ENCODE results near the gene WLS. TPM values are rescaled to one million over a fixed set of nuclear protein-coding genes. Genes with fewer than 3 reads are reported as not detected.
A peak's percentile ranks its signal among the peaks of the same experiment; 100 is the strongest.

The WLS gene
- total and polyA plus RNA-seq, 2 experiments from 2014 or later = 113 to 114 TPM

DNA sequence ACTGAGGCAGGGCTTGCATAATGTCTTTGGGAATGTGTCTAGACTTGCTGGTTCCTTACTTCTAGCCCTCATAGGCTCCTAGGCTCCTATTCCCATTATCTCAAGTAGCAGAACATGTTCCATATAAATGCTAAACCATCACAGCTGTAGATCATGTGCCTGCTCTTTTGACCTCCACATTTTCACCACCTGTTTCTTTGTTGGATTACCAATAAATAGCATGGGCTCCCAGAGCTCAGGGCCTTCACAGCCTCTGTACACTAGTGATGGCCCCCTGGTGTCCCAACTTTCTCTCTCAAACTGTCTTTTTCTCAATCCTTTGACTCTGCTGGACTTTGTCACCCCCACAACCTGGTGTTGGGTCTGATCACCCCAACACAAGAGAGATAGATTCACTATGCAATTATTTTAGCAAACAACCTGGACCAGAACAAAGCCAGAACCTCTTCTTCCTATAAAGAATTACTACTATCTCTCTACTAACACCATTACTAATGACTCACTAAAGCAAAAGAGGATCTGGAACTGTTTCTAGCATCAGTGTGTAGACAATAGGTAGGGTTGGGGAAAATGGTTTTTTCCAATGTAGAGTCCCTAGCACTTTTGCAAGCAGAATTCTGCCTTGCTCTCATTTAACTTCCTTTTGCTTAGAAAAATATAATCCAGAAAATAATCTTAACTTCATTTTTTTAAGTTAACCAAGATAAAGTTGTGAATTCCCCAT lies 51.7 kb downstream of the WLS start:
- Histone ChIP-seq H3K4me3 (no peak overlapping the region), H3K36me3 (no peaks in the 10 kb centered on the region), H3K27ac (no peak overlapping the region), H3K27me3 (no peaks in the 10 kb centered on the region), H3K9me3 (ENCODE audit: low read depth) (no peaks in the 10 kb centered on the region), H3K4me1 (ENCODE audit: low read depth) (peaks cover 15% of the 10 kb centered on the region)
- DNase-seq (ENCODE audit: low read depth in 1 of 2, low spot score in 1 of 2) = no peak
- TF ChIP-seq, protein P1, sequence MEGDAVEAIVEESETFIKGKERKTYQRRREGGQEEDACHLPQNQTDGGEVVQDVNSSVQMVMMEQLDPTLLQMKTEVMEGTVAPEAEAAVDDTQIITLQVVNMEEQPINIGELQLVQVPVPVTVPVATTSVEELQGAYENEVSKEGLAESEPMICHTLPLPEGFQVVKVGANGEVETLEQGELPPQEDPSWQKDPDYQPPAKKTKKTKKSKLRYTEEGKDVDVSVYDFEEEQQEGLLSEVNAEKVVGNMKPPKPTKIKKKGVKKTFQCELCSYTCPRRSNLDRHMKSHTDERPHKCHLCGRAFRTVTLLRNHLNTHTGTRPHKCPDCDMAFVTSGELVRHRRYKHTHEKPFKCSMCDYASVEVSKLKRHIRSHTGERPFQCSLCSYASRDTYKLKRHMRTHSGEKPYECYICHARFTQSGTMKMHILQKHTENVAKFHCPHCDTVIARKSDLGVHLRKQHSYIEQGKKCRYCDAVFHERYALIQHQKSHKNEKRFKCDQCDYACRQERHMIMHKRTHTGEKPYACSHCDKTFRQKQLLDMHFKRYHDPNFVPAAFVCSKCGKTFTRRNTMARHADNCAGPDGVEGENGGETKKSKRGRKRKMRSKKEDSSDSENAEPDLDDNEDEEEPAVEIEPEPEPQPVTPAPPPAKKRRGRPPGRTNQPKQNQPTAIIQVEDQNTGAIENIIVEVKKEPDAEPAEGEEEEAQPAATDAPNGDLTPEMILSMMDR (IDR thresholded peaks at IDR 0.05; ENCODE audit: low read depth, low read length) = no peak

DNA sequence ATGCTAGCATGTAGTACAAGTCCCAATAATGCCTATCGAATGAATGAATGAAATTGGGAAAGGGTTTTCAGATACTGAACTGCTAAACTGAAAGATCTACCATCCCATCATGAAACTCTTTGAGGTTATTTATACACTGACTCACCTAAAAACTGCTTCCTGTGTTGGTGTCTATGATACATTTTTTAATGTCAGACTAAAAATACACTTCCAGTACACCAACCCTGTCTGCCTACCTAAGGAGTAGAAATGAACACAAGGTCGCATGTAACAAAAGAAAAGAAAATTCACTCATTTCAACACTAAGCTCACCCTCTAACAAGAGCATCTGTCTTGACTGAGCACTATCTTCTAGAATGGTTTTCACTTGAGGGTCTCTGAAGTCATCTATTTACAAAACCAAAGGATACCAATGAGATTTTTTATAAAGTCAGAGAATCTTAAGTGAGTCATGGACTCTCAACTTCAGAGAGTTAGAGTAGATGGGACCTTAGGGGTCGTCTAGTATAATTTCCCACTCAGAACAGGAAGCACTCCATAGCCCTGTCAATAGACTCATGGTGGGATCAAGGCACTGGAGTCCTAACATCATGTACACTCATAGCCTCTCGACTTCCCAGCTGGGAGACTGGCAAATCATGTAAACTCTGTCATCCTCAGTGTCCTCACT lies 53.4 kb downstream of the WLS start:
- peaks cover 31% of the 10 kb centered on the region for H3K4me1 ChIP-seq (ENCODE audit: low read depth)
- no peak overlapping the region for H3K27ac ChIP-seq

DNA sequence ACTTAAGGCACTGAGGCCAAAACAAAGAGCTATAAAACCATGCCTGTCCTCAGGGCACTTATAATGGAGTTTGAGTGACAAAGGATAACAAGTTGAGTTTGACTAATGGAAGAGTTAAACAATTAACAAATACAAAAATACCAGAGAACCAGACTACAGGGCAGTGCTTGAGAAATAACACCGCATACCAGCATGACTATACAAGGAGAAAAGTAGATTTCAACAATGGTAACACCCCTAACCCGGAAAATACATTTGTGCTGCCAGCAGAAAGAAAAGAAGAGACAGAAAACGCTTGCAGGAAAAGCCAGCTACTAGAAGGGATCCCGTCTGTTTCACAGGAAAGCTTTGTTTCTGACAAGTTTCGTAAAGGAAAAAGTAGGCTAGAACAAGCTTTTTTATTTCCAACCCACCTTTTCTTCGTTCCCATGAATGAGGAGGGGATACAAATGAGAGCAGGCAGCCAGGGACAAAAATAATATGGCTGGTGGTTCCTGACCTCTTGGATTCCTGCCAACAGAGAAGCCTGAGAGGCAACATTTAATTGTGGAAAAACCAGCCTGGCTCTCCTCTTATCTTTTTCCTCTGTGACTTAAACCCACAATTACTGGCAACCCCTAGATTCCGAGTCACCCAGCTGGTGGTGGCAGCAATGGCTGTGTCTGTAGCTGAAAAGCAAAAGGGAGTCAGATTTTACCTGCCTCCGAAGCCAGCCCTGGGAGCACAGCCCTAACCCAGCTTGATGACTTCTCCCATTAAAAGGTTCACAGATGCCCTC lies 56.5 kb downstream of the WLS start:
- DNase-seq (ENCODE audit: low read depth in 1 of 2, low spot score in 1 of 2) = peak; percentile 66 to 83
- no peaks in the 10 kb centered on the region for H3K36me3 ChIP-seq
- no peaks in the 10 kb centered on the region for H3K27me3 ChIP-seq
- peaks cover 41% of the 10 kb centered on the region for H3K4me1 ChIP-seq (ENCODE audit: low read depth)
- peak overlapping the region; percentile 88 for H3K27ac ChIP-seq
- TF ChIP-seq, protein P1 (IDR thresholded peaks at IDR 0.05; ENCODE audit: low read depth, low read length) = no peak
- no peak overlapping the region for H3K4me3 ChIP-seq
- H3K9me3 ChIP-seq (ENCODE audit: low read depth) = no peaks in the 10 kb centered on the region

More for the DNA sequence above, 53.4 kb downstream of the WLS start:
- no peaks in the 10 kb centered on the region for H3K27me3 ChIP-seq
- H3K4me3 ChIP-seq = no peak overlapping the region
- TF ChIP-seq, protein P1 (IDR thresholded peaks at IDR 0.05; ENCODE audit: low read depth, low read length) = no peak
- no peaks in the 10 kb centered on the region for H3K9me3 ChIP-seq (ENCODE audit: low read depth)
- peak in 1 of 2 donors; percentile 14 for DNase-seq (ENCODE audit: low read depth in 1 of 2, low spot score in 1 of 2)
- H3K36me3 ChIP-seq = no peaks in the 10 kb centered on the region

DNA sequence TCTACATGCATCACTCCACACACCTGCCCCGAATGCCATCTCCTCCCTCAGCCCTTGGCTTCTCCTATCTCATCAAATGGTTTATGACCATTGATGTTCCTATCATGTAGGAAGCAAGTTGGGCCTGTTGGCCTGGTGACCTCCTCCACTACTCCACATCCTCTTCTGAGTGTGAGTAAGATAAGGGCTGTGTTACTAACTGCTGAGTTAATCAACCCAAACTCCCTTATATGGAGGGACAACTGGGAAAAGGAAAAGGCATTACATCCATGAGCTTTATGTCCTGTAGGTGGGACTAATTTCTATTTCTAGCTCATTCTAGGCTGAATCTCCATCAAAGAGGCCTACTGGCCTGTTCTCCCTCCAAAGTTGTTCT lies 57.6 kb downstream of the WLS start:
- no peaks in the 10 kb centered on the region for H3K9me3 ChIP-seq (ENCODE audit: low read depth)
- H3K4me1 ChIP-seq (ENCODE audit: low read depth) = peaks cover 41% of the 10 kb centered on the region
- TF ChIP-seq, protein P1 (IDR thresholded peaks at IDR 0.05; ENCODE audit: low read depth, low read length) = no peak
- DNase-seq (ENCODE audit: low read depth in 1 of 2, low spot score in 1 of 2) = peak in 1 of 2 donors; percentile 58
- H3K36me3 ChIP-seq = no peaks in the 10 kb centered on the region
- H3K4me3 ChIP-seq = no peak overlapping the region
- peak overlapping the region; percentile 88 for H3K27ac ChIP-seq
- H3K27me3 ChIP-seq = no peaks in the 10 kb centered on the region

DNA sequence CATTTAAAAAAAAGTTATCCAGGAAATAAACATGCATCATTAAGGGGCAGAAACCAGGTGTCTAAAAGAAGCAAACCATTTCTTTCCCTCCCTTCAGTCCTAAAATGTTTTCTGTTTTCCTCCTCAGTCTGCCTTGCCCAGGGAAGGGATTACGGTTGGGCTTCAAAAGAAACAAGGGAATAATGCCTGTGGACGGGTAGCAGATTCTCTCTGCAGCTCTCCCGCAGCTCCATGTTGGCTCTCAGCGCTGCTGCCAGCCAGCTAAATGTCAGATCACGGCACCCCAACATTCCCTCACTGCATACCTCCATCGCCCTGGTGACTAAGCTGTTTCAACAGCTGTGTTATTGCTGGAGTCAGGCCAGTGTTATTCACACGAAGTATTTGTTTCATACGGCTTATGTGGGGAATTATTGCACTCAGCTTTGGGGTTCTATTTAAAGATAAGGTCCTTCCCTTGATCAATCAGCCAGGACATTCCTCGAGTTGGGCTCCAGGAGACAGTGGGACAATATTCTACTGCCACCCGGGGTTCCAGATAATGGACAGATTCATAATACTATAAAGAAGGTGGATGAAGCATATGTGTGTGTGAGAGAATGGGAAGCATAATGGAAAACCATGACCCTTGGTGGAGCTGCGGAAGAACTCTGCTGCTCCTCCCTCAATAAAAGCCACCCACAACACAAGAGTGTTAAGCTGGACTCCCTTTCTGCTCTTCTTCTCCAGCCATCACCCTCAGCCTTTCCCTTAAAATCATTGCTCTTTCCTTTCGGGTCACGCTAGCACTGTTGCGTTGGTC lies 58.2 kb downstream of the WLS start:
- peak; percentile 41 to 96 for DNase-seq (ENCODE audit: low read depth in 1 of 2, low spot score in 1 of 2)
- Histone ChIP-seq H3K27me3 (no peaks in the 10 kb centered on the region), H3K4me3 (no peak overlapping the region), H3K9me3 (ENCODE audit: low read depth) (no peaks in the 10 kb centered on the region), H3K4me1 (ENCODE audit: low read depth) (peaks cover 42% of the 10 kb centered on the region), H3K27ac (peak overlapping the region; percentile 88), H3K36me3 (no peaks in the 10 kb centered on the region)
- TF ChIP-seq, protein P1 (IDR thresholded peaks at IDR 0.05; ENCODE audit: low read depth, low read length) = no peak

Data from cardiac muscle cell (in vitro differentiated cells and primary cell).